ENCODE data around the gene BIVM.
"Not testable (repeated sequence)": the region's sequence is repeated elsewhere in the genome, so short reads cannot be mapped to it uniquely, and the experiment has no call there.

BIVM gene

GRCh38 chr13:102798581-102799425, at the start of gene BIVM, which contains the start of gene POGLUT2:
TSS of gene BIVM (plus strand) at chr13:102799119. CDS start at chr13:102807268, 8,149 bp downstream.
TSS of gene POGLUT2 (minus strand) at chr13:102798976. CDS start at chr13:102798670, 306 bp downstream.
- DNase-seq (ENCODE audit: low read depth, low spot score), result no peak

- DNase-seq (ENCODE audit: low read depth, low spot score), result no peak
Observed at GRCh38 chr13:102751886-102752285, 47.0 kb upstream of the BIVM start.

GRCh38 chr13:102757006-102757405, 41.9 kb upstream of the BIVM start:
- DNase-seq (ENCODE audit: low read depth, low spot score), result no peak

- DNase-seq (ENCODE audit: low read depth, low spot score), result no peak
Observed at GRCh38 chr13:102758842-102759241, 40.1 kb upstream of the BIVM start.

GRCh38 chr13:102761071-102761470, 37.8 kb upstream of the BIVM start:
- DNase-seq (ENCODE audit: low read depth, low spot score), result no peak

GRCh38 chr13:102763741-102764140, 35.2 kb upstream of the BIVM start:
- DNase-seq (ENCODE audit: low read depth, low spot score), result no peak

GRCh38 chr13:102768909-102769308, 30.0 kb upstream of the BIVM start:
- no peak for DNase-seq (ENCODE audit: low read depth, low spot score)

GRCh38 chr13:102769679-102770078, 29.2 kb upstream of the BIVM start:
- no peak for DNase-seq (ENCODE audit: low read depth, low spot score)

GRCh38 chr13:102770435-102770834, 28.5 kb upstream of the BIVM start:
- no peak for DNase-seq (ENCODE audit: low read depth, low spot score)

GRCh38 chr13:102771298-102772041, 27.4 kb upstream of the BIVM start:
- no peak for DNase-seq (ENCODE audit: low read depth, low spot score)

- no peak for DNase-seq (ENCODE audit: low read depth, low spot score)
Observed at GRCh38 chr13:102772042-102772425, 26.9 kb upstream of the BIVM start.

GRCh38 chr13:102773441-102774213, 25.3 kb upstream of the BIVM start, which contains the start of gene TEX30:
TSS of gene TEX30 (minus strand) at chr13:102773786. CDS start at chr13:102770026, 3,760 bp downstream.
- DNase-seq (ENCODE audit: low read depth, low spot score), result peak; percentile 71

- no peak for DNase-seq (ENCODE audit: low read depth, low spot score)
Observed at GRCh38 chr13:102774214-102774568, 24.7 kb upstream of the BIVM start.

- DNase-seq (ENCODE audit: low read depth, low spot score), result no peak
Observed at GRCh38 chr13:102774591-102775520, 24.1 kb upstream of the BIVM start.

- DNase-seq (ENCODE audit: low read depth, low spot score), result no peak
Observed at GRCh38 chr13:102776271-102776670, 22.6 kb upstream of the BIVM start.

GRCh38 chr13:102777736-102778135, 21.2 kb upstream of the BIVM start:
- DNase-seq (ENCODE audit: low read depth, low spot score), result no peak

GRCh38 chr13:102779436-102780159, 19.3 kb upstream of the BIVM start:
- no peak for DNase-seq (ENCODE audit: low read depth, low spot score)

- DNase-seq (ENCODE audit: low read depth, low spot score), result not testable (repeated sequence)
Observed at GRCh38 chr13:102780656-102781055, 18.3 kb upstream of the BIVM start.

- DNase-seq (ENCODE audit: low read depth, low spot score), result no peak
Observed at GRCh38 chr13:102781591-102781990, 17.3 kb upstream of the BIVM start.

- no peak for DNase-seq (ENCODE audit: low read depth, low spot score)
Observed at GRCh38 chr13:102784483-102784882, 14.4 kb upstream of the BIVM start.

Measured in activated CD4-positive, CD25-positive, alpha-beta regulatory T cell treated with anti-CD3 and anti-CD28 coated beads, Interleukin-2, amount 50 U/mL, for 16 hours (primary cell).